H1 (cell line): ENCODE results near the gene GLI1.

ENCODE experiments used
- CTCF ChIP-seq, 3 experiments: IDR thresholded peaks; 1 replicate in 2 of 3; 2 replicates in 1 of 3; pipeline versions ENCODE4 v1.5.1 to v1.6.1; 2011; ENCODE audit warnings: low read length in 3 of 3, mild to moderate bottlenecking in 3 of 3, inconsistent platforms in 2 of 3, low read depth in 1 of 3, moderate library complexity in 1 of 3; ENCODE audit not compliant: insufficient read depth in 1 of 3; ENCODE audit errors: control extremely low read depth in 1 of 3
- EZH2 ChIP-seq: fragments of 200-600 bp; sonication (generic); IDR thresholded peaks from 2 replicates; pipeline ENCODE4 v1.7.1; 2012; ENCODE audit warnings: low read depth, mild to moderate bottlenecking, moderate library complexity, low read length, inconsistent platforms; ENCODE audit not compliant: severe bottlenecking
- POLR2A ChIP-seq, 2 experiments: IDR thresholded peaks; 1 replicate in 1 of 2; 2 replicates in 1 of 2; pipeline ENCODE4 v1.6.1; 2011; ENCODE audit warnings: low read depth in 2 of 2, low read length in 2 of 2, mild to moderate bottlenecking in 2 of 2; ENCODE audit errors: control extremely low read depth in 1 of 2
- SIN3A ChIP-seq, 2 experiments: IDR thresholded peaks in 1 of 2; conservative IDR thresholded peaks in 1 of 2; 2 replicates each; pipeline ENCODE4 v1.6.1; 2011 to 2012; ENCODE audit warnings: low read length in 2 of 2, improper control_type of control experiment in 1 of 2, low read depth in 1 of 2, mild to moderate bottlenecking in 1 of 2
- TBP ChIP-seq: IDR thresholded peaks from 2 replicates; pipeline ENCODE4 v1.6.1; 2011; ENCODE audit warnings: low read depth, low read length, improper control_type of control experiment
- TEAD4 ChIP-seq: IDR thresholded peaks from 2 replicates; pipeline ENCODE4 v1.6.1; 2012; ENCODE audit warnings: low read depth, low read length, inconsistent platforms, mixed read lengths

GRCh38 chr12:57448669-57449068 lies 10.9 kb upstream of the GLI1 start:
- TF ChIP-seq TBP: no peak
- no peak for TF ChIP-seq TEAD4
- TF ChIP-seq EZH2: no peak
- no peak for TF ChIP-seq POLR2A (IDR thresholded peaks at IDR 0.05; ENCODE audit: control extremely low read depth in 1 of 2, low read depth in 2 of 2, low read length in 2 of 2)
- no peak for TF ChIP-seq CTCF (IDR thresholded peaks at IDR 0.05; ENCODE audit: control extremely low read depth in 1 of 3, insufficient read depth in 1 of 3, low read depth in 1 of 3, low read length in 3 of 3)
- no peak for TF ChIP-seq SIN3A (conservative IDR thresholded peaks at IDR 0.05 in 1 of 2, IDR thresholded peaks at IDR 0.05 in 1 of 2; ENCODE audit: low read depth in 1 of 2, low read length in 2 of 2)
